HCT116 (cell line): ENCODE data around the gene HORMAD2. TPM values are rescaled to one million over a fixed set of nuclear protein-coding genes. Genes with fewer than 3 reads are reported as not detected.

Source experiments
- ATAC-seq: fragments of 200-7000 bp; cut with Tn5 transposase; 2 replicates; pipeline ENCODE4 v1.9.1; 2020; ENCODE audit warnings: mild to moderate bottlenecking, moderate library complexity
- BruUV-seq: library from RNA; stranded (reverse); fragments of 400-500 nt; replicated peaks from 2 replicates; lab custom pipeline; 2021; lab: Mats Ljungman, UMichigan
- CTCF ChIA-PET: fragments of 300-600 bp; sonication (Branson Sonifier 250); formaldehyde crosslinking; loops from one replicate; lab custom pipeline; 2021; ENCODE audit warnings: antibody characterized with exemption; lab: Charles Lee
- POLR2A ChIA-PET: fragments of 300-600, 350-600 bp; sonication (Branson Sonifier 250); formaldehyde crosslinking; loops from one replicate; lab custom pipeline; 2021; ENCODE audit warnings: antibody characterized with exemption; lab: Charles Lee
- RAD21 ChIA-PET, 2 experiments: fragments of 300-600 bp; sonication (Branson Sonifier 250); formaldehyde crosslinking; loops; one replicate each; lab custom pipeline; 2023; ENCODE audit warnings: low total read pairs in 2 of 2; ENCODE audit not compliant: uncharacterized antibody in 2 of 2, unreplicated experiment in 2 of 2, low non-redundant PET in 1 of 2; lab: Charles Lee
- DNase-seq: peaks from one replicate; pipeline ENCODE4 v3.0.0-alpha.2; 2010; ENCODE audit warnings: low read depth, low spot score
- H2AFZ ChIP-seq: fragments of 200-600 bp; shearing (Covaris generic), sonication (generic); 2 replicates; pipeline ENCODE4 v1.6.1; 2017; ENCODE audit warnings: low read depth, mixed run types, mixed read lengths, antibody characterized with exemption, low read length; ENCODE audit not compliant: poor library complexity, severe bottlenecking
- H3K27ac ChIP-seq: 2 replicates; pipeline ENCODE4 v1.5.1; 2012; ENCODE audit warnings: low read depth, low read length
- H3K27me3 ChIP-seq: fragments of 200-600 bp; sonication (generic); 2 replicates; pipeline ENCODE4 v1.6.1; 2016; ENCODE audit warnings: mixed run types, low read length, mixed read lengths; ENCODE audit not compliant: insufficient read depth
- H3K36me3 ChIP-seq, 2 experiments: fragments of 200-500 bp in 1 of 2; fragments of 200-600 bp in 1 of 2; sonication (Bioruptor generic) in 1 of 2; sonication (generic) in 1 of 2; 2 replicates each; pipeline versions ENCODE4 v1.5.1 to v1.6.1; 2014 to 2016; ENCODE audit warnings: low read length in 2 of 2, inconsistent platforms in 1 of 2, mixed read lengths in 1 of 2, mixed run types in 1 of 2; ENCODE audit not compliant: insufficient read depth in 2 of 2, control insufficient read depth in 1 of 2
- H3K4me1 ChIP-seq, 2 experiments: fragments of 200-600 bp in 1 of 2; sonication (generic) in 1 of 2; 2 replicates each; pipeline versions ENCODE4 v1.5.1 to v1.6.1; 2012 to 2017; ENCODE audit warnings: low read length in 2 of 2, inconsistent platforms in 1 of 2, mild to moderate bottlenecking in 1 of 2, mixed read lengths in 1 of 2, mixed run types in 1 of 2, moderate library complexity in 1 of 2; ENCODE audit not compliant: insufficient read depth in 2 of 2, control insufficient read depth in 1 of 2
- H3K4me2 ChIP-seq: fragments of 200-600 bp; sonication (generic); 2 replicates; pipeline ENCODE4 v1.6.1; 2017; ENCODE audit warnings: mixed run types, low read length, mixed read lengths
- H3K4me3 ChIP-seq, 2 experiments: fragments of 200-600 bp in 1 of 2; sonication (generic) in 1 of 2; replicated peaks in 1 of 2; 2 replicates each; pipeline ENCODE4 v1.5.1; 2011 to 2016; ENCODE audit warnings: low read length in 2 of 2, control low read depth in 1 of 2, low read depth in 1 of 2, mild to moderate bottlenecking in 1 of 2, mixed read lengths in 1 of 2, mixed run types in 1 of 2
- H3K79me2 ChIP-seq: fragments of 200-600 bp; sonication (generic); 2 replicates; pipeline ENCODE4 v1.6.1; 2017; ENCODE audit warnings: mild to moderate bottlenecking, mixed run types, low read length, moderate library complexity, mixed read lengths; ENCODE audit not compliant: insufficient read depth
- H3K9ac ChIP-seq: fragments of 200-600 bp; sonication (generic); 2 replicates; pipeline ENCODE4 v1.6.1; 2016; ENCODE audit warnings: low read length, mixed read lengths
- H3K9me2 ChIP-seq: fragments of 200-600 bp; sonication (generic), shearing (Covaris generic); 2 replicates; pipeline ENCODE4 v1.6.1; 2017; ENCODE audit warnings: mixed run types, mild to moderate bottlenecking, moderate library complexity; ENCODE audit not compliant: insufficient read depth
- H3K9me3 ChIP-seq, 2 experiments: fragments of 200-500 bp in 1 of 2; fragments of 200-600 bp in 1 of 2; sonication (Bioruptor generic) in 1 of 2; sonication (generic) in 1 of 2; 2 replicates each; pipeline ENCODE4 v1.6.1; 2014 to 2017; ENCODE audit warnings: low read length in 2 of 2, mixed read lengths in 2 of 2, inconsistent platforms in 1 of 2, low read depth in 1 of 2, mild to moderate bottlenecking in 1 of 2, mixed run types in 1 of 2, moderate library complexity in 1 of 2; ENCODE audit not compliant: control insufficient read depth in 1 of 2, insufficient read depth in 1 of 2
- H4K20me1 ChIP-seq: fragments of 200-600 bp; sonication (generic), shearing (Covaris generic); 2 replicates; pipeline ENCODE4 v1.6.1; 2017; ENCODE audit warnings: mixed run types, mild to moderate bottlenecking, moderate library complexity; ENCODE audit not compliant: insufficient read depth
- ATF3 ChIP-seq: IDR thresholded peaks from 2 replicates; pipeline ENCODE4 v1.6.1; 2012
- CEBPB ChIP-seq: IDR thresholded peaks from 2 replicates; pipeline ENCODE4 v1.6.1; 2012; ENCODE audit warnings: low read depth
- CTCF ChIP-seq, 3 experiments: fragments of 200-600 bp in 1 of 3; sonication (generic) in 1 of 3; IDR thresholded peaks in 2 of 3; conservative IDR thresholded peaks in 1 of 3; 2 replicates each; pipeline ENCODE4 v1.5.1; 2012 to 2017; ENCODE audit warnings: low read depth in 2 of 3, low read length in 2 of 3, antibody characterized with exemption in 1 of 3, borderline replicate concordance in 1 of 3, control low read depth in 1 of 3, mild to moderate bottlenecking in 1 of 3, mixed read lengths in 1 of 3, mixed run types in 1 of 3, moderate library complexity in 1 of 3; ENCODE audit not compliant: insufficient read depth in 1 of 3
- EGR1 ChIP-seq: IDR thresholded peaks from 2 replicates; pipeline ENCODE4 v1.6.1; 2012; ENCODE audit warnings: low read depth
- ELF1 ChIP-seq: IDR thresholded peaks from 2 replicates; pipeline ENCODE4 v1.6.1; 2012; ENCODE audit warnings: low read depth, borderline replicate concordance
- EZH2phosphoT487 ChIP-seq: fragments of 200-600 bp; IDR thresholded peaks from 2 replicates; pipeline ENCODE4 v1.6.1; 2018; ENCODE audit warnings: antibody characterized with exemption, borderline replicate concordance
- FOSL1 ChIP-seq: IDR thresholded peaks from 2 replicates; pipeline ENCODE4 v1.6.1; 2012; ENCODE audit warnings: low read depth
- JUND ChIP-seq: IDR thresholded peaks from 2 replicates; pipeline ENCODE4 v1.6.1; 2012
- MAX ChIP-seq: IDR thresholded peaks from 2 replicates; pipeline ENCODE4 v1.6.1; 2012
- POLR2AphosphoS5 ChIP-seq: IDR thresholded peaks from 2 replicates; pipeline ENCODE4 v1.6.1; 2011; ENCODE audit warnings: mild to moderate bottlenecking, low read depth, low read length, moderate library complexity
- REST ChIP-seq: IDR thresholded peaks from 2 replicates; pipeline ENCODE4 v1.6.1; 2012; ENCODE audit warnings: low read depth
- SIN3A ChIP-seq: IDR thresholded peaks from 2 replicates; pipeline ENCODE4 v1.6.1; 2012; ENCODE audit warnings: low read depth
- SRF ChIP-seq: IDR thresholded peaks from 2 replicates; pipeline ENCODE4 v1.6.1; 2012; ENCODE audit warnings: low read depth
- TCF7L2 ChIP-seq: IDR thresholded peaks from 2 replicates; pipeline ENCODE4 v1.7.0; 2011; ENCODE audit warnings: borderline replicate concordance, inconsistent platforms; ENCODE audit not compliant: insufficient read depth, insufficient read length; ENCODE audit errors: extremely low read depth
- YY1 ChIP-seq: IDR thresholded peaks from 2 replicates; pipeline ENCODE4 v1.6.1; 2011; ENCODE audit warnings: low read length, low read depth, moderate library complexity, mild to moderate bottlenecking; ENCODE audit not compliant: insufficient replicate concordance; ENCODE audit errors: extremely low read depth
- ZFX ChIP-seq: fragments of 450-650 bp; IDR thresholded peaks from 2 replicates; pipeline ENCODE4 v1.6.1; 2017
- intact Hi-C: fragments of 100-400 bp; cut with micrococcal nuclease; formaldehyde crosslinking; loops from 2 replicates; pipeline ENCODE4 v1.10.0; 2022
- total RNA-seq: library from RNA; stranded (reverse); gene quantifications from one replicate; pipeline ENCODE4 v1.2.1, GENCODE V29; 2021; ENCODE audit not compliant: unreplicated experiment
- TF ChIP-seq, protein P1 (sequence below): IDR thresholded peaks from 2 replicates; pipeline ENCODE4 v1.6.1; 2011; ENCODE audit warnings: mild to moderate bottlenecking, low read length, moderate library complexity; ENCODE audit not compliant: insufficient replicate concordance; ENCODE audit errors: extremely low read depth

The HORMAD2 gene
- total RNA-seq, 1 experiment from 2014 or later: not detected

DNA sequence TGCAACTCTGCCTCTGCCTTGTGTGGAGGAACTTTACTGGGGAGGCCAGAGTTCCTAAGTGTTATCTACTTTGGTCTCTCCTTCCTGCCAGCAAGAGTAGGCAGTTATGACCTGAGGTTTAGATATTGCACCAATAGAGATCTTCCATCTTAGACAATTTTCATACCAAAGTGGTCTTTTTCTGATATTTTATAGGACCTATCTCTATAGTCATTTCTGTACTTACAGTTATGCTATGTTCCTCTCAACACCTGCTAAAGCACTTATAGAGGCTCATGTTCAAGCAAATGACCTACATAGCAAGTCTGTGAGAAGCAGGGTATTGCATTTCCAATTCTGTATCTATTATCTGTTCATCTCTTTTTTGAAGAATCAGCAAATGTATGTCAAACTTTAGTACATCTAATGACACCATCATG lies 80.8 kb downstream of the HORMAD2 start:
- Histone ChIP-seq H3K27ac (no peak overlapping the region), H3K9me3 (no peaks in the 10 kb centered on the region; a peak in 1 of 4 replicates), H3K9me2 (no peaks in the 10 kb centered on the region), H3K27me3 (no peaks in the 10 kb centered on the region), H4K20me1 (no peaks in the 10 kb centered on the region)
- CTCF ChIA-PET: no interaction called here
- BruUV-seq: no TSS peak
- intact Hi-C loops: no loop called here
- TF ChIP-seq POLR2AphosphoS5: no peak
- TF ChIP-seq EGR1: no peak
- TF ChIP-seq, protein P1, sequence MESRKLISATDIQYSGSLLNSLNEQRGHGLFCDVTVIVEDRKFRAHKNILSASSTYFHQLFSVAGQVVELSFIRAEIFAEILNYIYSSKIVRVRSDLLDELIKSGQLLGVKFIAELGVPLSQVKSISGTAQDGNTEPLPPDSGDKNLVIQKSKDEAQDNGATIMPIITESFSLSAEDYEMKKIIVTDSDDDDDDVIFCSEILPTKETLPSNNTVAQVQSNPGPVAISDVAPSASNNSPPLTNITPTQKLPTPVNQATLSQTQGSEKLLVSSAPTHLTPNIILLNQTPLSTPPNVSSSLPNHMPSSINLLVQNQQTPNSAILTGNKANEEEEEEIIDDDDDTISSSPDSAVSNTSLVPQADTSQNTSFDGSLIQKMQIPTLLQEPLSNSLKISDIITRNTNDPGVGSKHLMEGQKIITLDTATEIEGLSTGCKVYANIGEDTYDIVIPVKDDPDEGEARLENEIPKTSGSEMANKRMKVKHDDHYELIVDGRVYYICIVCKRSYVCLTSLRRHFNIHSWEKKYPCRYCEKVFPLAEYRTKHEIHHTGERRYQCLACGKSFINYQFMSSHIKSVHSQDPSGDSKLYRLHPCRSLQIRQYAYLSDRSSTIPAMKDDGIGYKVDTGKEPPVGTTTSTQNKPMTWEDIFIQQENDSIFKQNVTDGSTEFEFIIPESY: no peak
- no peak for TF ChIP-seq EZH2phosphoT487
- no peak for TF ChIP-seq CTCF (IDR thresholded peaks at IDR 0.05 in 2 of 3, conservative IDR thresholded peaks at IDR 0.05 in 1 of 3; ENCODE audit: borderline replicate concordance in 1 of 3, insufficient read depth in 1 of 3, low read depth in 2 of 3, low read length in 2 of 3)
- TF ChIP-seq ZFX: no peak
- TF ChIP-seq JUND: no peak
- no peak for TF ChIP-seq TCF7L2
- no peak for TF ChIP-seq ELF1
- TF ChIP-seq MAX: no peak
- no peak for TF ChIP-seq ATF3
- no peak for TF ChIP-seq CEBPB
- TF ChIP-seq FOSL1: no peak
- TF ChIP-seq REST: no peak
- no peak for TF ChIP-seq YY1
- no peak for TF ChIP-seq SIN3A
- TF ChIP-seq SRF: no peak
- TF ChIP-seq, all 23 proteins: peak for 0
- H3K4me2 ChIP-seq: no peak overlapping the region
- peaks cover 0 to 10% of the 10 kb centered on the region in 2 experiments; a peak in 1 of 4 replicates for H3K4me1 ChIP-seq
- no peaks in the 10 kb centered on the region for H3K36me3 ChIP-seq
- H2AFZ ChIP-seq: peak overlapping the region; percentile 65
- ChIA-PET POLR2A (interaction anchor here (1.4 kb wide), 1 partner anchor 49 kb away, joined by 3 read pairs; no protein-coding TSS in a partner anchor), RAD21 (no interaction called here)
- no peak overlapping the region for H3K4me3 ChIP-seq
- DNase-seq (no peak), ATAC-seq (no peak)
- H3K79me2 ChIP-seq: no peaks in the 10 kb centered on the region
- H3K9ac ChIP-seq: no peak overlapping the region
